Dermis microvascular lymphatic vessel endothelial cell (primary cell): Measurements from ENCODE around the gene AGER. TPM values are rescaled to one million over a fixed set of nuclear protein-coding genes. Genes with fewer than 3 reads are reported as not detected.
"Not testable (repeated sequence)": the region's sequence is repeated elsewhere in the genome, so short reads cannot be mapped to it uniquely, and the experiment has no call there.

Source experiments
- DNase-seq, 2 donors: peaks; one replicate each; pipeline versions ENCODE4 v3.0.0 to v3.0.0-alpha.2; 2010; ENCODE audit warnings: low read depth in 2 of 2
- total RNA-seq: library from RNA; depleted of rRNA; stranded (reverse); fragments of >200 nt; gene quantifications from 2 replicates; pipeline ENCODE4 v1.2.1, GENCODE V29; 2014

AGER gene
- total RNA-seq, 1 donor from 2014 or later: 0.39 TPM

DNA sequence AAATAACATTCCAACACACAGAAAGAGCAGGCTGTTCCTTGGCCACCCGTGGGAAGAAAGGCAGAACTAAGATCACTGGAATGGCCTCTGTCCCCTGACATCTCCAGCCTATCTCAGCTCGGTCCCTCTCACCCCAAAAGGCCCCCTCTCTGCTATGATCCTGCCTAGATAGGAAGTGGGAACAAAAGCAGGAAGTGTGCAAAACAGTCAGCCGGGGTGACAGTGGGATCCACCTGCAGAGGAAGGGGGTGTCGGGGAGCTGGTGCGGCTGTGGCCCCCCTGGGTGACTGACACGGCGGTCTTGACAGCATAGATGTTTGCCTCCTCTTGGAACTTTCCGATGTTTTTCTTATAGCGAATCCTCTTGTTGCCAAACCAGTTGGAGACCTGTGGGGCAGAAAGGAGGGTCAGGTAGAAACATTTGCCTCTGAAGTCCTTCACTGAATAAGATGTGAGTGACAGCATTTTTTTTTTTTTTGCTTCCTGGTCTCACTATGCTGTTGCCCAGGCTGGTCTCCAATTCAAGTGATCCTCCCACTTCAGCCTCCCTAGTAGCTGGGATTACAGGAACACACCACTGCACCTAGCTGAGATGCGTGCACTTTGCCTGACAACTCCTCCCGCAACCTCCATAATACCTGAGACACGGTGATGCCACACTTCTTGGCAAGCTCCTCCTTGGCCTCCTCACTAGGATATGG is 3.1 kb upstream of the AGER start:
- DNase-seq: peak in 1 of 2 donors; percentile 61

DNA sequence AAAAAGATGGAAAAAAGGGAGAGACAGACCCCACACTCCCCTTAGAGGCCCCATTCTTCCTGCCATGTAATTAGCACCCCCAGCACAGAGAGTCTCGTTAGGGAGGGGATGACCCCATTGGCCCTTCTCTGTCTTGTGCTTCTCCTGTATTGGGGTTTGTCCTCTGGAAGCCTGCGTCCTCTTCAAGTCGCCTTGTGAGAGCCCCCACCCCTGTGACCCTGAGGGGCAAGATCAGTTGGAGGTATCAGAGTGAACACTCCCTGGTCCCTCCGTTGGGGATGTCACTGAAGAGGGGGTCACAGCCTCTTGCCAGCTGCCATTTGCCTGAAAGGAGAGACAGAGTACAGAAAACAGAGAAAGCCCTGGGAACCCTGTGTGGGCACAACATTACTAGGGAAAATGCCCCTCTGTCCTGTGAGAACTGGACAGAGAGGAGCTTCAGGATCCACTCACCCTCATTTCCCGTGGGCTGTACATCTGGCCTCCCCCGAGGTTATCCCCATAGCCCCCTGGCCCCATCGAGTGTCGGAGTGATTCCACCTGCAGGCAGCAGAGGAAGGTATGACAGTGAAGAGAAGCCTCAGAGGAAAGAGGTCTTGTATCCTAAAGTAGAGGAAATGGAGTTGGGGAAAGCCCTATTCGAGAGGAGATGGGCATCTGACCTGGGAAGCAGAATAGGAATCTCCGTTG is 2.2 kb upstream of the AGER start:
- not testable (repeated sequence) for DNase-seq

DNA sequence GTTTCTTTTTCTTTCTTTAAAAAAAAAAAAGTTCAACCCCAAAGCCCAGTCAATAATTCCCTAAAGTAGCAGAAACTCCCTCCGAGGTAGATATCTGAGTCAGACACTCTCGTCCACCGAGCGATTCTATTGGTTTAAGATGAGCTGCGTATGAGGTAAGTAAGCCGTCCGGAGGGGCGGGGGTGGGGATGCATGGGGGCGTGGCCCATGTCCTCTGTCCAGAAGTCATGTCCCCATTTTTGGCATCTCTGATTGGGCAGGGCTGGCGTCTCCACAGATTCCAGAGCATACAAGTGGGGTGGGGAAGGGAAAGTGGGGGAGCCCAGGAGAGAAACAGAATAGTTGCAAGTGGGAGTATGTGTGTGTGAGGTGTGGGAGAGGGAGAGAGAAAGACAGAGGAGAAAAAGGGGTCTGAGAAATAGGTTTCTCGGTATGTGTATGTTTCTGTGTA is 1.7 kb upstream of the AGER start:
- DNase-seq: peak in 1 of 2 donors; percentile 86

DNA sequence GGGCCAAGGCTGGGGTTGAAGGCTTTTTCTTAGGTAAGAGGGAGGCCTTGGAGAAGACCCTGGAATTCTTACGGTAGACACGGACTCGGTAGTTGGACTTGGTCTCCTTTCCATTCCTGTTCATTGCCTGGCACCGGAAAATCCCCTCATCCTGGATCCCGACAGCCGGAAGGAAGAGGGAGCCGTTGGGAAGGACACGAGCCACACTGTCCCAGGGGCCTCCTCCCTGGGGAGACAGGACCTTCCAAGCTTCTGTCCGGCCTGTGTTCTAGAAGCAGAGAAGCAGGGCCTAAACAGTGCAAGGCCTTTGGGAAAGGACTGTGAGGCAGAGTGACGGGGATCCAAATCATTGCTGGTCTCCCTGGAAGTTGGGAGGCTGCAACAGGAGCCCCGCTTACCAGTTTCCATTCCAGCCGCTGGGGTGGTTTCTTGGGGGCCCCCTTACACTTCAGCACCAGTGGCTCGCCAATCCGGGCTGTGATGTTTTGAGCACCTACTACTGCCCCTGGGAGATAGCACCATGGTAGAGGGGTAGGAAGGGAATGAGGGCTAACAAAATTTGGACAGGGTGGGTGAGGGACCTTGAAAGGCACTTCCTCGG is 470 bp downstream of the AGER start:
- DNase-seq: no peak

DNA sequence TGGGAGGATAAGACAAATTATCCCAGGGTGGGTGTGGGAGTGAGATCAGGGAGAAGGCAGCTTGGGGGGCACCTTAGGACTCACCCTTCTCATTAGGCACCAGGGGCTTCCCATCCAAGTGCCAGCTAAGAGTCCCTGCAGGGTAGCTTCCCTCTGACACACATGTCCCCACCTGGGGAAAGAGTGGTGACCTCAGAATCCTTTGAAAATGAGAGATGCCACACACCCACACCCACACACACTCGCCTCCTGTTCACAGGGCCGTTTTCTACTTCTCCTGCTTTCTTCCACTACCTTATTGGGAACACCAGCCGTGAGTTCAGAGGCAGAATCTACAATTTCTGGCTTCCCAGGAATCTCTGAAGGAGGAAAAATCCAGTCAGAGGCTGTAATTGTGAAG is 1.0 kb downstream of the AGER start:
- DNase-seq: no peak

DNA sequence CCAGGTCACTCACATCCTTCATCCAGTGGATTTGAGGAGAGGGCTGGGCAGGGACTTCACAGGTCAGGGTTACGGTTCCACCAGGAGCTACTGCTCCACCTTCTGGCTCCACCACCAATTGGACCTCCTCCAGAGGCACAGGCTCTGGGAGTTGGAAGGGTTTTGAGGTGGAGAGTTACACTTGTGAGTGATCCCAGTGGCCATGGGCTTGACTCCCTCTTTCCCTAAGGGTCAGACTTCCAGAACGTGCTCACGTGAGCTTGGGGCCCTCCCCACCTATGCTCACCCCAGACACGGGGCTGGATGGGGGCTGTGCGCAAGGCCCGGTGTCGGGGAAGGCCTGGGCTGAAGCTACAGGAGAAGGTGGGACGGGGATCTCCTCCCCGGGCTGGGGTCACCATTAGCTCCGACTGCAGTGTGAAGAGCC is 1.5 kb downstream of the AGER start:
- DNase-seq: no peak

DNA sequence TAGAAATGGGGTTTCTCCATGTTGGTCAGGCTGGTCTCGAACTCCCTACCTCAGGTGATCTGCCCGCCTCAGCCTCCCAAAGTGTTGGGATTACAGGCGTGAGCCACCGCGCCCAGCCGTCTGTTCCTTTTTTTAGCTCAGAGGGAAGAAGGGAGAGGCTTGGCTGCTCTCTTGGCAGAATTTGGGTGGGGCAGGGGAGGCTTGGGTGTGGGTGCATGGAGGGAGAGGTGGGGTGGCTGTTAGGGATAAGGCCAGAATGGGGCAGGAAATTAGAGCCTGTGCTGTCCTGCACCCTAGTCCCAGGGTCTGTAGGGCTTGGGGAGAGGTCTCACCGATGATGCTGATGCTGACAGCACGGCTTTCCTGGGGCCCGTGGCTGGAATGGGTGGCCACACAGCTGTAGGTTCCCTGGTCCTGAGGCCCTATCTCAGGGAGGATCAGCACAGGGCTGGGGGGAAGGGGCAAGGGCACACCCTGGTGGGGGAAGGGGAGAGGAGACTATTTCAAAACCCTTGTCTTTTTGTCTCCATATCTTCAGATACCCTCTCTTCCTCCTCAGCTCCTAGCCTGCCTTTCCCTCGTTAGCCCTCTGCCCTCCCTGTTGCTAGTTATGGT is 2.0 kb downstream of the AGER start:
- DNase-seq: no peak

DNA sequence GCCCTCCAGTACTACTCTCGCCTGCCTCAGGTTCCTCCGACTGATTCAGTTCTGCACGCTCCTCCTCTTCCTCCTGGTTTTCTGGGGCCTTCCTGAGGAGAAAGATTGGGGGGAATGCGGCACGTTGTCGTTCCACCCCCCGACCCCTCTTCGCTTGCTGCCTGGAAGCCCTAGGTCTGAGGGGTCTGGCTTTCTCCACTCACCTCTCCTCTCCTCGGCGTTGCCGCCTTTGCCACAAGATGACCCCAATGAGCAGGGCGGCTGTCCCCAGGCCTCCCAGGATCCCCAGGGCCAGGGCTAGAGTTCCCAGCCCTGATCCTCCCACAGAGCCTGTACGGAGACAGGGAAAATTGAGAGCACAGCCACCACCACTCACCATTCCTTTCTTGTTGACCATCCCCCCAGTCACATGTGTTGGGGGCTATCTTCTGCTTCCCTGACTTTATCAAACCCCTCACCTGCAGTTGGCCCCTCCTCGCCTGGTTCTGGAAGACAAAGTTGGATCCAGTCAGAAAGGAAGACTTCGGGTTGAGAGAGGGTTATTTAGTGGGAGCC is 2.8 kb downstream of the AGER start:
- DNase-seq: no peak

DNA sequence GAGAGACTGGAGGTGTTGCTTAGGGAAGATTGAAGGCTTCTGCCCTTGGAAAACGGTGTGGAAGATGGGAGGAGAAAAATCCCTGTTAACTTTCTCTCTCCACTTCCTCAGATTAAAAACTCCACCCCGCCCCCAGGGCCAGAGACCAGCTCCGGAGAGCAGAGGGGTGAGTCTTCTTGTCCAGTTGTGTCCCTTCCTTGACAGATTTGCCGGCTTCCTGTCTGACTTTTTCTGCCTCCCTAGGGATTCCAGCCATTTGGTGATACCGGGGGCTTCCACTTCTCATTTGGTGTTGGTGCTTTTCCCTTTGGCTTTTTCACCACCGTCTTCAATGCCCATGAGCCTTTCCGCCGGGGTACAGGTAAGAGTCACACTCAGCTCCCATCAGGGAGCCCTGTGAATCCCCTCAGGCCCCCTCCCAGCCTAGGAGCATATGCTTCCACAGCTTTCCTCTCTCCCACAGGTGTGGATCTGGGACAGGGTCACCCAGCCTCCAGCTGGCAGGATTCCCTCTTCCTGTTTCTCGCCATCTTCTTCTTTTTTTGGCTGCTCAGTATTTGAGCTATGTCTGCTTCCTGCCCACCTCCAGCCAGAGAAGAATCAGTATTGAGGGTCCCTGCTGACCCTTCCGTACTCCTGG is 4.2 kb downstream of the AGER start:
- no peak for DNase-seq

DNA sequence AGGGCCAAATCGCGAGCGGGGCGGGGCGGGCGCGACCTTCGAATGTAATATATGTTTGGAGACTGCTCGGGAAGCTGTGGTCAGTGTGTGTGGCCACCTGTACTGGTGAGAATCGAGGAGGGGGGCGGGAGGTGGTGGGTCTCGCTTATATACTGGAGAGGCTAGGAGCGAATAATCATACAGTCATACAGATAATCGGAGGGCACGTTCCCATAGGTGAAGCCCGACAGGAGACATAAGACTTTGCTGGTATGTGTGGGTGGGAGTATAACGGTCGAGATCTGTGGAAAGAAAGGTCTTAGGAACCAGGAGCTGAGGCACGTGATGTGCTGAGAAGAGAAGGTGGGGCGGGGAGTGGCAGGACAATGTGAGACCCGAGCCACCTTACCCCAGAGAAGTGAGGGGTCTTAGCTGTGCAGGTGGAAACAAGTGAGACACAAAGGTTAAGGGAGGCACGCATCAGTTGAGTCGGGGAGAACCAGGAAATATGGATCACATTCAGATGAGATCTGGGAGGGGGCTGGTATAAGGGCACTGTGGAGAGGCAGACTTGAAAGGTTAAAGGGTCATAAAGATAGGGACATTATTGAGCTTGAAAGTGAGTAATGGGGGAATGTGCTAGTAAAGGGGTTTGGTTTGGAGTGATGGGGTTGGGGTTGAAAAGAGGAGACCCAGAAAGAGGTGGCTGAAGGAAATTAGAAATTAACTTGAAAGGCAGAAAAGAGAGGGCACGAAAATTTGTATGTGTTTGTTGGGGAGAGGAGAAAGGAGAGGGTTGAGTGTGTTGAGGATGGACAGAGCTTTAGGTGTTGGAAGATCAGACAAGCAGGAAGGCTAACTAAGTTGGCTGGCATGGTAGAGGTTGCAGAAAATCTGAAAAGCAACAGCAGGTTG is 5.3 kb downstream of the AGER start:
- peak in 1 of 2 donors; percentile 49 for DNase-seq

DNA sequence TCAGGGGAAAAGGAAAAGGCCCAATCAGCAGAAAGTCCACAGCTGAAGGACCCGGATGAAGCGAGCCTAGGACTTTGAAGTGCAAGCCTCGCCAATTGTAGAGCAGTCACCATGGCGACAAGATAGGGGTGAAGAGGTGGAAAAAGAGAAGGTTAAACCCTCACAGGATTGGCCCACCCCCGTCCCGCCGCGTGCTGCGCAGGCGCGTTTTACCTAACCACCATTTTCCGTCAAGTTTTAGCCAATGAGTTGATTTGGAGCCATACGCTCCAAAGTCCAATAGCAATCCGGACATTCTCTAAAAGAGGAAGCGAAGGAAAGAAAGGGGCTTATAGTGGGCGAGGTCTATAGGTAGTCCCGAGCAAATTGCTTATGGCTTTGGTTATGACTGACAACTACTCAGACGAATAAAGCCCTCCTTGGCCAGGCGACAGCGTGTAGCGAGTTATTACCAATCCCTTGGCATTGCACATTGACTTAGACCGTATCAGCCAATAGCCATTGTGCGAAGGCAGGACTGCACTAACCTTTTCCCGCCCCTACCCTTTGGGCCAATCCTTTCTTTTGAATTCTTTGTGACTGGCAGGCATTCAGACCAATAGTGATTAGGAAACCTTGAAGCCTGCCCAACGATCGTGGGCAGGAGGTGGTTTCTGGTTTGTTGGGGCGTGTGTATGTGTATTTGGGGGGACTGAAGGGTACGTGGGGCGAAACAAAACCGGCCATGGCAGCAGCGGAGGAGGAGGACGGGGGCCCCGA is 6.1 kb downstream of the AGER start, which contains the start of gene RNF5:
TSS of gene RNF5 (plus strand) at position 618 of the 759 bp plus-strand sequence. CDS start at position 725, 107 bp downstream.
- peak; percentile 100 for DNase-seq

DNA sequence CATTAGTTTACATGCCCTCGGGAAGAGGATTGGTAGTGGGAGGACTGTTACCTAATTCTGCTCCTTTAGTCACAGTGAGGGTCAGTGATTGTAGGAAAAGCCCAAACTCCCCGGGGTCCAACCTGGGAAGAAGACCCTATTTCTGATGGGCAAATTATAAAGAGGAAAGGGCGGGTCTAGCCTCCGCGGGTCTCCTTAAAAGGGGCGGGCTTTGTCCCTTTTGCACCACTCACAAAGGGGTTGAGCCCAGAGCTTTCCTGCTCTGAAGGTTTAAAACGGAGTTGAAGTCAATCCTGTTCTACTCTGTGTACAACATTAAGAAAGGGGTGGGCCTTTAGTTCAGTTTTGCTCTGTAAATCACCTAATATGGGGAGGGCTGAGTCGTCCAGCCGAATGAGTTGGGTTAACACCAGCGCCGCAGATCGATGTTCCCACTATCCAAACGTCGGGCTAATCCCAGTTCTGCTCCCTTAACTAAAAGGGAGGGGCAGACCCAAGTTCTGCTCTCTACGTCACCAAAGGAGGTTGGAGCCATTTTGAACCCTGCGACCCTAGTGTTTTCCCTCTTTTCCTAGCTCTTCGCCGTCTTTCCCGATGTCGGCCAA is 6.8 kb downstream of the AGER start:
- DNase-seq: peak in 1 of 2 donors; percentile 78

DNA sequence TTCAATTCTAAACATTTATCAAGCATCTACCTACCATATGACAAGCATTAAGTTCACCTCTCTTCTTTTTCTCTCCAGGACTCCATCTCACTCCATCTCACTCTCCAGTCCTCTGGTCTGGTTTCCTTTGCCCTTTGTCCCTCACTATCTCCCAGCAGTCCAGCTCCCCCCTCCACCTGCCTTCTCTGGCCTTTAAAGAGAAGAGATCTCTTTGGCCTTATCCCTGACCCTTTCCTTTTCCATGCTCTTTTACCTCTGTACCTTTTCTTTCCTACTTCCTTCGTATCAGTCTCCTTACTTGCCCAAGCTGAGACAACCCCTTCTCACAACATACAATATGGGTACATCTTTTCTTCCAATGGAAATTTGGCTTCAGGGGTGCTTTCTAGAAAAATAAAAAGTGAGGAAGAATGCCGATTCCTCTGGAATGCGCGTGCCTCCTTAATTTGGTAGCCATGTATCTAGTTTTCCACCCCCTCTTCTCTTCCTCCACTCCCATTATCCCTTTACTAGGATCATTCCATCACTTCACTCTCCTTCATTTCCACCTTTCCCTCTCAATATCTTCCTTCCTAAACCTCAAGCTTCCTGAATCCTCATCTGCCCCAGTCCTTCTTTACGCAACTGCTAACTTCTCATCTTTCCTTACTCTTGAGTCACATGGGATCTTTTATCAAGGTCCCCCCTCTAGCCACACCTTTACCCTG is 7.4 kb downstream of the AGER start:
- DNase-seq: no peak

DNA sequence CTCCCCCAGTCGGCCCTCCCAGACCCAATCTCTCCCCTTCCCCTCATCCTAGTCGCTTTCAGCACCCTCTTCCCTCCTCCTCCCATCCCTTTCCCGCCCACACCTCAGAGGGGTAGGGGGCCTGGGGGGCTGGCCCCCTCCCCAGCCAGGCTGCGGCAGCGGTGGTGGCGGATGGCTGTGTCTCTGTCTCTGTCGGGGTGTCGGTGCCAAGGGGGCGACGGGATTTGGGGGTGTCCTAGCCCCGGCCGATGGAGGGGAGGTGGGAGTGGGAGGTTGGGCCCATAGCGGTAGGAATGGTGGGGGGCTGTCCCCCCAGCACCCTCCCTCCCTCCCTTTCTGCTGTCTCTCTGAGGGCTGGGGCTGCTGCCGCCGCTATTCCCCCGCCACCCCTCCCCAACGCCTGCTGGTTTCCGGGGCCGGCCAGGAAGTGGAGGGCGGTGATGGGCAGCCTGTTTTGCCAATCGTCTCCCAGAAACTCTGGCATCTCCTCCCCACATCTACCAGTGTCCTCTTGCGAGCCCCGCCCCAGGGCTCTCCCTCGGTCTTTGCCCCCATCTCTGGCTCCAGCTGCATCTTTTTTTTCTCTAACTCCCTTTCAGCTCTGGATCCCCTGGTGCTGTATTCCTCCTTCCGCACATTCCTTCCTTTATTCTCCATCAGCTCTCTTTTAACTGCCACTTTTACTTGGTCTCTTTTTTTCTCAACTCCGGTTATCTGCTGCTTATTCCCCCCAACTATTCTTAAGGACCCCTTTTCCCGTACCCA is 8.2 kb downstream of the AGER start, which contains the start of gene AGPAT1:
TSS of gene AGPAT1 (minus strand) at position 374 of the 765 bp plus-strand sequence. CDS start 4,588 bp downstream, outside the sequence.
- DNase-seq: peak; percentile 93 to 98

DNA sequence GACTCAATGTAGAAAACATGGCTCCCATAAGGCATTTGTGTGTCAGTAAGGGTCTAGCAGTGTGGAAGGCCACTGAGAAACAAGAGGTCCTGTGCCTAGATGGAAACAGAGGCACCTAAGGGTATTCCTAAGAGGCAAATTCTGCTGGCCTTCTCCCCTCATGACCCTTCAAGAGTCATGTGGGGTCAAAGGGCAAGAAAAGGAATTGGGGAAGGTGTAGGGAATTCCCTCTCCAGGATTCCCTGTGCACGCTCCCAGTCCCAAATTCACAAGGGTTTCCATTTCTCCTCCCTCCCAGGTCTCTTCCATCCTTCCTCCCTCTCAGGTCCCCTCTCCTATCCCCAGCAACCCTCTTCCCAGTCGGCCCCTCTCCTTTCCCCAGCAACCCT is 8.7 kb downstream of the AGER start:
- no peak for DNase-seq

DNA sequence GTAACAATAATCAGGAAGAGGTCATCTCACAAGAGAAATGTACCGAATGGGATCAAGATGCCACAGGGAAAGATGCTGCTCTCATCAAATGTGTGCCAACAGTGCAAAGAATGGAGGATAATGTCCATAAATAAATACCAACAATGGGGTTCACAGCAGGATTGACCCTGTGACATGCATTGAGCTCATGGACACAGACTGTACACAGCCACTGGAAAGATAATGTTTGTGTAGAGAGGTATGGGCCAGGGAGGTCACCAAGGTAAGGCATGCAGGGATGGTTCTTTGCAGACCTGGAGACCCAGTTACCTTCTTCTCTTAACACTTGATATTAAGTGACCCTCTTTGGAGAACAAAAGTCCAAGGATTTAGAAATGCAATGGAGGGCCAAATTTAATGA is 9.6 kb downstream of the AGER start:
- no peak for DNase-seq

DNA sequence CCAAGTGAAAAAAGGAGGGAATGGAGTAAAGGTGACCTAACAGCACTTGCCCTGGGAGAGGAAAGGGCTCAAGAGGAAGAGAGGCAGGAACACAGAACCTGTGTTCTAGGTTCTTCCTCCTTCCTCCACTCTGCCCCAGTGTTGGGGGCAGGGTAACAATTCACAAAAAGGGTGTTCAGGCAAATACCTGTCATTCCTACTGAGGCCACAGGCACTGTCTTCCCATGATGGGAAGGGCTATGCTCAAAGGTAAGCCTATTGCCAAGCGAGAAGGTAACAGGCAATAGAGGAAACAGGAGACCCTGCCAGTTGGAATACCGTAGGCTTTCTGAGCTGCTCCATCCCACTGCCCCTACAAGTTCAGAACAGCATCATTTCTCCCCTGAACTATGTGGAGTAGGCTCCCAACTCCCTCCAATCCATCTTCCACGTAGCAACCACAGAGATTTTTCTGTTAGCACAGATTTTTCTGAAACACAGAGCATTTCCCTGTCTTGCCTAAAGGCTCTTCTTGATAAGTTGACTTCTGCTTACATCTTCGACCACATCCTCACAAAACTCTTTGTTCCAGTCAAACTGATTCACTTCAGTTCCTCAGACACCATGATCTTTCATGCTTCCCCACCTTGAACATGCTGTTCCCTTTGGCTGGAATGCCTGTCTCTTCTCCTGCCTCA is 10.9 kb downstream of the AGER start:
- no peak for DNase-seq
